ENCODE measurements around the gene RC3H1. TPM values are rescaled to one million over a fixed set of nuclear protein-coding genes. Genes with fewer than 3 reads are reported as not detected.
A peak's percentile ranks its signal among the peaks of the same experiment; 100 is the strongest.

RC3H1 gene
- total and polyA plus RNA-seq, 2 donors, result 8.8 to 16.5 TPM

- Histone ChIP-seq H3K4me3 (ENCODE audit: low read length in 2 of 2) (no peak overlapping the region), H3K36me3 (ENCODE audit: control insufficient read depth in 2 of 2, insufficient read depth in 2 of 2, low read length in 1 of 2) (no peaks in the 10 kb centered on the region), H3K4me1 (ENCODE audit: control insufficient read depth in 2 of 2, insufficient read depth in 2 of 2, low read length in 2 of 2) (no peaks in the 10 kb centered on the region), H3K27ac (ENCODE audit: low read depth in 1 of 2, low read length in 1 of 2) (no peak overlapping the region), H3K27me3 (ENCODE audit: control insufficient read depth in 2 of 2, insufficient read depth in 1 of 2, low read length in 1 of 2) (no peaks in the 10 kb centered on the region), H3K9me3 (ENCODE audit: control insufficient read depth in 2 of 2, insufficient read depth in 1 of 2, low read length in 1 of 2) (peaks cover 0 to 3% of the 10 kb centered on the region in 2 donors)
- no peak for DNase-seq (ENCODE audit: low read depth in 6 of 9, low spot score in 9 of 9)
- 96% methylated on average over 4 of the region's 4 CpGs for WGBS
Observed at GRCh38 chr1:173916667-173917066, 105.5 kb downstream of the RC3H1 start.

GRCh38 chr1:173915596-173915995 is 106.6 kb downstream of the RC3H1 start:
- DNase-seq (ENCODE audit: low read depth in 6 of 9, low spot score in 9 of 9), result no peak
- 92% methylated on average over 2 of the region's 2 CpGs for WGBS
- no peak overlapping the region for H3K4me3 ChIP-seq (ENCODE audit: low read length in 2 of 2)
- peaks cover 0 to 3% of the 10 kb centered on the region in 2 donors for H3K9me3 ChIP-seq (ENCODE audit: control insufficient read depth in 2 of 2, insufficient read depth in 1 of 2, low read length in 1 of 2)
- no peaks in the 10 kb centered on the region for H3K27me3 ChIP-seq (ENCODE audit: control insufficient read depth in 2 of 2, insufficient read depth in 1 of 2, low read length in 1 of 2)
- no peaks in the 10 kb centered on the region for H3K4me1 ChIP-seq (ENCODE audit: control insufficient read depth in 2 of 2, insufficient read depth in 2 of 2, low read length in 2 of 2)
- H3K27ac ChIP-seq (ENCODE audit: low read depth in 1 of 2, low read length in 1 of 2), result no peak overlapping the region
- H3K36me3 ChIP-seq (ENCODE audit: control insufficient read depth in 2 of 2, insufficient read depth in 2 of 2, low read length in 1 of 2), result no peaks in the 10 kb centered on the region

GRCh38 chr1:173914366-173914871 is 107.7 kb downstream of the RC3H1 start:
- Histone ChIP-seq H3K27me3 (ENCODE audit: control insufficient read depth in 2 of 2, insufficient read depth in 1 of 2, low read length in 1 of 2) (no peaks in the 10 kb centered on the region), H3K27ac (ENCODE audit: low read depth in 1 of 2, low read length in 1 of 2) (no peak overlapping the region), H3K9me3 (ENCODE audit: control insufficient read depth in 2 of 2, insufficient read depth in 1 of 2, low read length in 1 of 2) (peaks cover 0 to 3% of the 10 kb centered on the region in 2 donors), H3K36me3 (ENCODE audit: control insufficient read depth in 2 of 2, insufficient read depth in 2 of 2, low read length in 1 of 2) (no peaks in the 10 kb centered on the region), H3K4me3 (ENCODE audit: low read length in 2 of 2) (no peak overlapping the region), H3K4me1 (ENCODE audit: control insufficient read depth in 2 of 2, insufficient read depth in 2 of 2, low read length in 2 of 2) (no peaks in the 10 kb centered on the region)
- DNase-seq (ENCODE audit: low read depth in 6 of 9, low spot score in 9 of 9), result peak in 3 of 9 donors; percentile 2 to 32 (median 10)
- WGBS, result 95% methylated on average over 13 of the region's 13 CpGs

- Histone ChIP-seq H3K9me3 (ENCODE audit: control insufficient read depth in 2 of 2, insufficient read depth in 1 of 2, low read length in 1 of 2) (peaks cover 0 to 3% of the 10 kb centered on the region in 2 donors), H3K36me3 (ENCODE audit: control insufficient read depth in 2 of 2, insufficient read depth in 2 of 2, low read length in 1 of 2) (no peaks in the 10 kb centered on the region), H3K4me1 (ENCODE audit: control insufficient read depth in 2 of 2, insufficient read depth in 2 of 2, low read length in 2 of 2) (no peaks in the 10 kb centered on the region), H3K27me3 (ENCODE audit: control insufficient read depth in 2 of 2, insufficient read depth in 1 of 2, low read length in 1 of 2) (no peaks in the 10 kb centered on the region), H3K4me3 (ENCODE audit: low read length in 2 of 2) (no peak overlapping the region), H3K27ac (ENCODE audit: low read depth in 1 of 2, low read length in 1 of 2) (no peak overlapping the region)
- 95% methylated on average over 3 of the region's 3 CpGs for WGBS
- no peak for DNase-seq (ENCODE audit: low read depth in 6 of 9, low spot score in 9 of 9)
Observed at GRCh38 chr1:173913111-173913510, 109.0 kb downstream of the RC3H1 start.

- H3K36me3 ChIP-seq (ENCODE audit: control insufficient read depth in 2 of 2, insufficient read depth in 2 of 2, low read length in 1 of 2), result peaks cover 0 to 3% of the 10 kb centered on the region in 2 donors
- no peak for DNase-seq (ENCODE audit: low read depth in 6 of 9, low spot score in 9 of 9)
- H3K27ac ChIP-seq (ENCODE audit: low read depth in 1 of 2, low read length in 1 of 2), result no peak overlapping the region
- no peaks in the 10 kb centered on the region for H3K9me3 ChIP-seq (ENCODE audit: control insufficient read depth in 2 of 2, insufficient read depth in 1 of 2, low read length in 1 of 2)
- H3K4me3 ChIP-seq (ENCODE audit: low read length in 2 of 2), result no peak overlapping the region
- H3K27me3 ChIP-seq (ENCODE audit: control insufficient read depth in 2 of 2, insufficient read depth in 1 of 2, low read length in 1 of 2), result no peaks in the 10 kb centered on the region
- 94% methylated on average over 6 of the region's 6 CpGs for WGBS
- H3K4me1 ChIP-seq (ENCODE audit: control insufficient read depth in 2 of 2, insufficient read depth in 2 of 2, low read length in 2 of 2), result no peaks in the 10 kb centered on the region
Observed at GRCh38 chr1:173903827-173904531, 118.2 kb downstream of the RC3H1 start.

GRCh38 chr1:173900992-173901391 is 121.2 kb downstream of the RC3H1 start:
- no peaks in the 10 kb centered on the region for H3K4me1 ChIP-seq (ENCODE audit: control insufficient read depth in 2 of 2, insufficient read depth in 2 of 2, low read length in 2 of 2)
- no peaks in the 10 kb centered on the region for H3K9me3 ChIP-seq (ENCODE audit: control insufficient read depth in 2 of 2, insufficient read depth in 1 of 2, low read length in 1 of 2)
- DNase-seq (ENCODE audit: low read depth in 6 of 9, low spot score in 9 of 9), result no peak
- WGBS, result 68% methylated on average over 3 of the region's 3 CpGs
- H3K27ac ChIP-seq (ENCODE audit: low read depth in 1 of 2, low read length in 1 of 2), result no peak overlapping the region
- no peak overlapping the region for H3K4me3 ChIP-seq (ENCODE audit: low read length in 2 of 2)
- no peaks in the 10 kb centered on the region for H3K27me3 ChIP-seq (ENCODE audit: control insufficient read depth in 2 of 2, insufficient read depth in 1 of 2, low read length in 1 of 2)
- peaks cover 0 to 3% of the 10 kb centered on the region in 2 donors for H3K36me3 ChIP-seq (ENCODE audit: control insufficient read depth in 2 of 2, insufficient read depth in 2 of 2, low read length in 1 of 2)

GRCh38 chr1:173900427-173900826 is 121.7 kb downstream of the RC3H1 start:
- peaks cover 0 to 3% of the 10 kb centered on the region in 2 donors for H3K36me3 ChIP-seq (ENCODE audit: control insufficient read depth in 2 of 2, insufficient read depth in 2 of 2, low read length in 1 of 2)
- no peak for DNase-seq (ENCODE audit: low read depth in 6 of 9, low spot score in 9 of 9)
- H3K27me3 ChIP-seq (ENCODE audit: control insufficient read depth in 2 of 2, insufficient read depth in 1 of 2, low read length in 1 of 2), result no peaks in the 10 kb centered on the region
- H3K4me1 ChIP-seq (ENCODE audit: control insufficient read depth in 2 of 2, insufficient read depth in 2 of 2, low read length in 2 of 2), result no peaks in the 10 kb centered on the region
- no peak overlapping the region for H3K4me3 ChIP-seq (ENCODE audit: low read length in 2 of 2)
- no peak overlapping the region for H3K27ac ChIP-seq (ENCODE audit: low read depth in 1 of 2, low read length in 1 of 2)
- 92% methylated on average over 2 of the region's 2 CpGs for WGBS
- no peaks in the 10 kb centered on the region for H3K9me3 ChIP-seq (ENCODE audit: control insufficient read depth in 2 of 2, insufficient read depth in 1 of 2, low read length in 1 of 2)

- Histone ChIP-seq H3K27ac (ENCODE audit: low read depth in 1 of 2, low read length in 1 of 2) (no peak overlapping the region), H3K4me1 (ENCODE audit: control insufficient read depth in 2 of 2, insufficient read depth in 2 of 2, low read length in 2 of 2) (no peaks in the 10 kb centered on the region), H3K4me3 (ENCODE audit: low read length in 2 of 2) (no peak overlapping the region), H3K9me3 (ENCODE audit: control insufficient read depth in 2 of 2, insufficient read depth in 1 of 2, low read length in 1 of 2) (no peaks in the 10 kb centered on the region), H3K36me3 (ENCODE audit: control insufficient read depth in 2 of 2, insufficient read depth in 2 of 2, low read length in 1 of 2) (no peaks in the 10 kb centered on the region), H3K27me3 (ENCODE audit: control insufficient read depth in 2 of 2, insufficient read depth in 1 of 2, low read length in 1 of 2) (no peaks in the 10 kb centered on the region)
- 81% methylated on average over 3 of the region's 3 CpGs for WGBS
- no peak for DNase-seq (ENCODE audit: low read depth in 6 of 9, low spot score in 9 of 9)
Observed at GRCh38 chr1:173894189-173894588, 128.0 kb downstream of the RC3H1 start.

GRCh38 chr1:173893611-173894010 is 128.5 kb downstream of the RC3H1 start:
- H3K4me3 ChIP-seq (ENCODE audit: low read length in 2 of 2), result no peak overlapping the region
- H3K27me3 ChIP-seq (ENCODE audit: control insufficient read depth in 2 of 2, insufficient read depth in 1 of 2, low read length in 1 of 2), result no peaks in the 10 kb centered on the region
- 99% methylated on average over 1 of the region's 1 CpG for WGBS
- DNase-seq (ENCODE audit: low read depth in 6 of 9, low spot score in 9 of 9), result no peak
- H3K4me1 ChIP-seq (ENCODE audit: control insufficient read depth in 2 of 2, insufficient read depth in 2 of 2, low read length in 2 of 2), result no peaks in the 10 kb centered on the region
- H3K27ac ChIP-seq (ENCODE audit: low read depth in 1 of 2, low read length in 1 of 2), result no peak overlapping the region
- no peaks in the 10 kb centered on the region for H3K9me3 ChIP-seq (ENCODE audit: control insufficient read depth in 2 of 2, insufficient read depth in 1 of 2, low read length in 1 of 2)
- H3K36me3 ChIP-seq (ENCODE audit: control insufficient read depth in 2 of 2, insufficient read depth in 2 of 2, low read length in 1 of 2), result no peaks in the 10 kb centered on the region
